ENCODE measurements around the gene NTHL1.

NTHL1 gene

GRCh38 chr16:2083876-2084780 is 36.5 kb upstream of the NTHL1 start:
- no peak for DNase-seq

GRCh38 chr16:2083409-2083808 is 35.8 kb upstream of the NTHL1 start:
- DNase-seq = no peak

- DNase-seq = no peak
Measured at GRCh38 chr16:2082983-2083364, 35.3 kb upstream of the NTHL1 start.

GRCh38 chr16:2082171-2082982 is 34.7 kb upstream of the NTHL1 start:
- peak; percentile 85 for DNase-seq

GRCh38 chr16:2081201-2082084 is 33.8 kb upstream of the NTHL1 start:
- no peak for DNase-seq

- no peak for DNase-seq
Measured at GRCh38 chr16:2079991-2080390, 32.4 kb upstream of the NTHL1 start.

- no peak for DNase-seq
Measured at GRCh38 chr16:2079311-2079800, 31.7 kb upstream of the NTHL1 start.

- no peak for DNase-seq
Measured at GRCh38 chr16:2078691-2079090, 31.1 kb upstream of the NTHL1 start.

- DNase-seq = no peak
Measured at GRCh38 chr16:2078096-2078495, 30.5 kb upstream of the NTHL1 start.

- DNase-seq = no peak
Measured at GRCh38 chr16:2077696-2078095, 30.1 kb upstream of the NTHL1 start.

GRCh38 chr16:2077016-2077415 is 29.4 kb upstream of the NTHL1 start:
- DNase-seq = no peak

- DNase-seq = no peak
Measured at GRCh38 chr16:2076072-2076865, 28.6 kb upstream of the NTHL1 start.

- DNase-seq = no peak
Measured at GRCh38 chr16:2075631-2076030, 28.0 kb upstream of the NTHL1 start.

- no peak for DNase-seq
Measured at GRCh38 chr16:2074071-2074470, 26.4 kb upstream of the NTHL1 start.

GRCh38 chr16:2072926-2073325 is 25.3 kb upstream of the NTHL1 start:
- no peak for DNase-seq

- DNase-seq = no peak
Measured at GRCh38 chr16:2071454-2072202, 24.0 kb upstream of the NTHL1 start.

- no peak for DNase-seq
Measured at GRCh38 chr16:2070576-2071453, 23.2 kb upstream of the NTHL1 start.

- no peak for DNase-seq
Measured at GRCh38 chr16:2066139-2066538, 18.5 kb upstream of the NTHL1 start.

GRCh38 chr16:2064368-2064945 is 16.8 kb upstream of the NTHL1 start:
- no peak for DNase-seq

- no peak for DNase-seq
Measured at GRCh38 chr16:2063861-2064260, 16.2 kb upstream of the NTHL1 start.

Data from DMS79 (cell line).